Neural cell (in vitro differentiated cells): Measurements from ENCODE around the gene E4F1. TPM values are rescaled to one million over a fixed set of nuclear protein-coding genes. Genes with fewer than 3 reads are reported as not detected.

Experiments
- H2AFZ ChIP-seq: fragments of 200-600, 300-800 bp; sonication (generic), shearing (Covaris generic); 2 replicates; pipeline ENCODE4 v1.6.0; 2014; ENCODE audit warnings: low read depth, mild to moderate bottlenecking, antibody characterized with exemption, low read length, moderate library complexity
- H3F3A ChIP-seq: fragments of 200-600 bp; shearing (Covaris generic); 2 replicates; pipeline ENCODE4 v1.6.1; 2016; ENCODE audit warnings: mild to moderate bottlenecking, moderate library complexity, mixed read lengths, antibody characterized with exemption, low read length; ENCODE audit not compliant: insufficient read depth, poor library complexity, severe bottlenecking
- H3K27ac ChIP-seq: fragments of 200-600, 300-800 bp; sonication (generic), shearing (Covaris generic); 2 replicates; pipeline ENCODE4 v1.5.1; 2014; ENCODE audit warnings: mild to moderate bottlenecking, low read length, moderate library complexity
- H3K27me3 ChIP-seq: fragments of 300-800, 200-600 bp; sonication (generic), shearing (Covaris generic); 2 replicates; pipeline ENCODE4 v1.6.0; 2014; ENCODE audit warnings: mild to moderate bottlenecking, low read depth, low read length, moderate library complexity; ENCODE audit not compliant: insufficient read depth
- H3K36me3 ChIP-seq: fragments of 300-800, 200-600 bp; sonication (generic), shearing (Covaris generic); 2 replicates; pipeline ENCODE4 v1.5.1; 2014; ENCODE audit warnings: mild to moderate bottlenecking, antibody characterized with exemption, low read length, moderate library complexity; ENCODE audit not compliant: insufficient read depth
- H3K4me2 ChIP-seq: fragments of 300-800, 200-600 bp; sonication (generic), shearing (Covaris generic); 2 replicates; pipeline ENCODE4 v1.6.0; 2014; ENCODE audit warnings: mild to moderate bottlenecking, low read length
- H3K4me3 ChIP-seq: fragments of 300-800, 200-600 bp; sonication (generic), shearing (Covaris generic); 2 replicates; pipeline ENCODE4 v1.5.1; 2014; ENCODE audit warnings: mild to moderate bottlenecking, low read length, moderate library complexity
- H3K79me2 ChIP-seq: fragments of 200-600 bp; shearing (Covaris generic); replicated peaks from 2 replicates; pipeline ENCODE4 v1.6.0; 2014; ENCODE audit warnings: mild to moderate bottlenecking, low read length, moderate library complexity; ENCODE audit not compliant: insufficient read depth
- H3K9ac ChIP-seq: fragments of 300-800, 200-600 bp; sonication (generic), shearing (Covaris generic); 2 replicates; pipeline ENCODE4 v1.6.1; 2016; ENCODE audit warnings: mild to moderate bottlenecking, low read length, mixed read lengths
- H3K9me2 ChIP-seq: fragments of 200-600 bp; shearing (Covaris generic); 2 replicates; pipeline ENCODE4 v1.6.1; 2016; ENCODE audit warnings: mild to moderate bottlenecking, low read length, mixed read lengths; ENCODE audit not compliant: insufficient read depth
- H3K9me3 ChIP-seq: fragments of 200-600, 300-800 bp; sonication (generic), shearing (Covaris generic); 2 replicates; pipeline ENCODE4 v1.6.1; 2016; ENCODE audit warnings: mild to moderate bottlenecking, mixed run types, low read length, moderate library complexity, mixed read lengths
- H4K20me1 ChIP-seq: fragments of 200-600 bp; shearing (Covaris generic); 2 replicates; pipeline ENCODE4 v1.6.1; 2016; ENCODE audit warnings: mild to moderate bottlenecking, mixed run types; ENCODE audit not compliant: insufficient read depth
- CTCF ChIP-seq: fragments of 450-650 bp; IDR thresholded peaks from 2 replicates; pipeline ENCODE4 v1.5.1; 2014; ENCODE audit warnings: antibody characterized with exemption, mild to moderate bottlenecking, moderate library complexity; ENCODE audit not compliant: poor library complexity, severe bottlenecking
- EP300 ChIP-seq: fragments of 450-650 bp; conservative IDR thresholded peaks from 2 replicates; pipeline ENCODE4 v1.6.1; 2014; ENCODE audit warnings: antibody characterized with exemption, mild to moderate bottlenecking, moderate library complexity; ENCODE audit not compliant: poor library complexity, severe bottlenecking
- EZH2 ChIP-seq: fragments of 200-600, 300-800 bp; shearing (Covaris generic), sonication (generic); IDR thresholded peaks from 2 replicates; pipeline ENCODE4 v1.6.1; 2014; ENCODE audit warnings: antibody characterized with exemption, low read length, borderline replicate concordance, mild to moderate bottlenecking; ENCODE audit not compliant: insufficient read depth, poor library complexity, severe bottlenecking
- MXI1 ChIP-seq: fragments of 450-650 bp; conservative IDR thresholded peaks from 2 replicates; pipeline ENCODE4 v1.6.1; 2014; ENCODE audit warnings: antibody characterized with exemption, mild to moderate bottlenecking; ENCODE audit not compliant: poor library complexity, severe bottlenecking
- POLR2AphosphoS5 ChIP-seq: IDR thresholded peaks from 2 replicates; pipeline ENCODE4 v1.6.1; 2012
- RAD21 ChIP-seq: fragments of 450-650 bp; conservative IDR thresholded peaks from 2 replicates; pipeline ENCODE4 v1.6.1; 2014; ENCODE audit warnings: antibody characterized with exemption, mild to moderate bottlenecking, moderate library complexity
- REST ChIP-seq: IDR thresholded peaks from 2 replicates; pipeline ENCODE4 v1.6.1; 2012; ENCODE audit warnings: borderline replicate concordance
- SMC3 ChIP-seq: fragments of 450-650 bp; conservative IDR thresholded peaks from 2 replicates; pipeline ENCODE4 v1.6.1; 2014; ENCODE audit warnings: antibody characterized with exemption, mild to moderate bottlenecking, moderate library complexity; ENCODE audit not compliant: poor library complexity
- TAF1 ChIP-seq: IDR thresholded peaks from 2 replicates; pipeline ENCODE4 v1.6.1; 2012; ENCODE audit warnings: low read depth
- polyA plus RNA-seq: library from polyadenylated mRNA; depleted of rRNA; stranded (reverse); fragments of >200 nt; gene quantifications from 2 replicates; pipeline ENCODE4 v1.2.3, GENCODE V29; 2014

Gene E4F1
- polyA plus RNA-seq, 1 donor from 2014 or later: 64.9 TPM

- Histone ChIP-seq H3K9me3 (no peaks in the 10 kb centered on the region), H3K79me2 (peaks cover 26% of the 10 kb centered on the region), H3K4me3 (no peak overlapping the region), H2AFZ (no peak overlapping the region), H3K9me2 (no peaks in the 10 kb centered on the region), H3K4me2 (no peak overlapping the region), H3K9ac (no peak overlapping the region), H4K20me1 (no peaks in the 10 kb centered on the region), H3F3A (no peaks in the 10 kb centered on the region), H3K27ac (no peak overlapping the region), H3K27me3 (no peaks in the 10 kb centered on the region), H3K36me3 (no peaks in the 10 kb centered on the region)
- TF ChIP-seq SMC3 (no peak), EP300 (no peak), REST (no peak), POLR2AphosphoS5 (no peak), CTCF (no peak), TAF1 (no peak), RAD21 (no peak), MXI1 (no peak), EZH2 (no peak)
Measured at GRCh38 chr16:2226245-2226793, 2.9 kb downstream of the E4F1 start.

GRCh38 chr16:2226918-2227317, 3.5 kb downstream of the E4F1 start:
- Histone ChIP-seq H3K4me2 (no peak overlapping the region), H3F3A (no peaks in the 10 kb centered on the region), H4K20me1 (no peaks in the 10 kb centered on the region), H3K36me3 (no peaks in the 10 kb centered on the region), H3K79me2 (peaks cover 26% of the 10 kb centered on the region), H3K9ac (no peak overlapping the region), H2AFZ (no peak overlapping the region), H3K27me3 (no peaks in the 10 kb centered on the region), H3K9me3 (no peaks in the 10 kb centered on the region), H3K4me3 (no peak overlapping the region), H3K27ac (no peak overlapping the region), H3K9me2 (no peaks in the 10 kb centered on the region)
- TF ChIP-seq EZH2: no peak
